Breast epithelium (tissue), 3 donors: ENCODE measurements around the gene DHRS1.

Experiments
- CTCF ChIP-seq, 3 donors: fragments of 450-650 bp; IDR thresholded peaks; one replicate each; pipeline ENCODE4 v1.5.1; 2016 to 2017; ENCODE audit warnings: antibody characterized with exemption in 3 of 3, mild to moderate bottlenecking in 3 of 3, moderate library complexity in 3 of 3
- POLR2A ChIP-seq: fragments of 450-650 bp; IDR thresholded peaks from one replicate; pipeline ENCODE4 v1.6.1; 2016; ENCODE audit warnings: antibody characterized with exemption, mild to moderate bottlenecking, moderate library complexity
- POLR2AphosphoS5 ChIP-seq, 3 donors: sonication (generic); formaldehyde crosslinking; IDR thresholded peaks; one replicate each; pipeline ENCODE4 v1.6.1; 2017; ENCODE audit warnings: antibody characterized with exemption in 3 of 3

- no peak for TF ChIP-seq CTCF (IDR thresholded peaks at IDR 0.05)
- TF ChIP-seq POLR2A: no peak
- TF ChIP-seq POLR2AphosphoS5 (IDR thresholded peaks at IDR 0.05): no peak
Measured at GRCh38 chr14:24286996-24287395, 12.6 kb downstream of the DHRS1 start.
